Left ventricle myocardium superior (tissue), 1 donor: ENCODE measurements around the gene FAM120A. TPM values are rescaled to one million over a fixed set of nuclear protein-coding genes. Genes with fewer than 3 reads are reported as not detected.

Source experiments
- ATAC-seq: fragments of 200-7000 bp; cut with Tn5 transposase; one replicate; pipeline ENCODE4 v1.9.1; 2020; ENCODE audit warnings: mild to moderate bottlenecking, moderate library complexity
- DNase-seq: peaks from one replicate; pipeline ENCODE4 v3.0.0-alpha.2; 2020
- intact Hi-C: fragments of 100-400 bp; cut with micrococcal nuclease; formaldehyde crosslinking; loops from one replicate; pipeline ENCODE4 v1.11.0; 2022
- total RNA-seq: library from RNA; stranded (reverse); fragmentation: NEBNext Ultra II Directional; extraction: Animal tissue kit (Norgen Biotek cat#: 25700); gene quantifications from one replicate; pipeline ENCODE4 v1.2.1, GENCODE V29; 2021
- donor health status: DM: no; HTN: yes; CAD: no; lungs with severe emphysema.

Gene FAM120A
- total RNA-seq, 1 donor from 2014 or later: 112 TPM

- DNase-seq (no peak), ATAC-seq (no peak)
- intact Hi-C loops: loop anchor here (10.0 kb wide), 1 partner anchor 124 kb away; no protein-coding TSS in a partner anchor
Observed at GRCh38 chr9:93440896-93441580, 10.4 kb upstream of the FAM120A start.

DNA sequence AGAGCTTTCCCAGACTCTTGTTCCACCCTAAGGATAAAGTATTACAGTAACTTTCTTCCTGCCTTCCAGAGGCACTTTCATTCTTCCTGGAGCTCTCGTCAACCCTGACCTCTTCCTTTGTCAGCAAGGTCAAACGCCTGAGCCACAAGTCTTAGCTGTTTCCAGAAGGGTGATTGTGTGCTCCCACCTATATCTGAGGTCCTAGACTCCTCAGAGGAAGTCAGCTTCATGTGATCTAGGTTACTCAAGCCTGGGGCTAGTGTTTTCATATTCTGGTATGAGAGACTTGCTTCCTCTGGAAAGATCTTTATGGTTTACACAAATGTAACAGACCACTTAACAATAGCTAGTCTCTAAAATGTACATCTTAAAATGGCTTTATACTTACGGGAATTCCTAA is 5.4 kb upstream of the FAM120A start:
- DNase-seq (no peak), ATAC-seq (no peak)
- intact Hi-C loops: loop anchor here (10.0 kb wide), 1 partner anchor 119 kb away; no protein-coding TSS in a partner anchor

GRCh38 chr9:93447655-93448054 is 3.8 kb upstream of the FAM120A start:
- ATAC-seq (no peak), DNase-seq (no peak)
- intact Hi-C loops: loop anchor here (10.0 kb wide), 1 partner anchor 117 kb away; no protein-coding TSS in a partner anchor

GRCh38 chr9:93451849-93452709 is 594 bp downstream of the FAM120A start:
- ATAC-seq: peak; percentile 33
- intact Hi-C loops: no loop called here
- peak; percentile 68 for DNase-seq

DNA sequence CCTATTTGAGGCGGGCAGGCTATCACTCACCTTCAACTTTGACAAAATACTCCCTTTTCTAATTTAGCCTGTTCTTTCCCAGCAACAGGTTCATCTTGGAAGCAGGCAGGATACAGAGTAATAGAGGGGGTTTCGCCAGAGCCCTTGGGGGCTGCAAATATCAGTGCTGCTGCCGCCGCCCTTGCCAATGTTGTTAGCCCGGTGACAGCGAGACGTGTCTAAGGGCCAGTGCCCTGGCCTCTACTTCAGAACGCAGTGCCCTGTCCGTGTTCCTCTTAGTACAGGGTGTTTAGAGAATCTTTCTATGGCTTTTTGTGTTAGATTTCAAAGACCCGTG is 1.2 kb downstream of the FAM120A start:
- ATAC-seq (peak; percentile 31), DNase-seq (peak; percentile 47)
- intact Hi-C loops: no loop called here

DNA sequence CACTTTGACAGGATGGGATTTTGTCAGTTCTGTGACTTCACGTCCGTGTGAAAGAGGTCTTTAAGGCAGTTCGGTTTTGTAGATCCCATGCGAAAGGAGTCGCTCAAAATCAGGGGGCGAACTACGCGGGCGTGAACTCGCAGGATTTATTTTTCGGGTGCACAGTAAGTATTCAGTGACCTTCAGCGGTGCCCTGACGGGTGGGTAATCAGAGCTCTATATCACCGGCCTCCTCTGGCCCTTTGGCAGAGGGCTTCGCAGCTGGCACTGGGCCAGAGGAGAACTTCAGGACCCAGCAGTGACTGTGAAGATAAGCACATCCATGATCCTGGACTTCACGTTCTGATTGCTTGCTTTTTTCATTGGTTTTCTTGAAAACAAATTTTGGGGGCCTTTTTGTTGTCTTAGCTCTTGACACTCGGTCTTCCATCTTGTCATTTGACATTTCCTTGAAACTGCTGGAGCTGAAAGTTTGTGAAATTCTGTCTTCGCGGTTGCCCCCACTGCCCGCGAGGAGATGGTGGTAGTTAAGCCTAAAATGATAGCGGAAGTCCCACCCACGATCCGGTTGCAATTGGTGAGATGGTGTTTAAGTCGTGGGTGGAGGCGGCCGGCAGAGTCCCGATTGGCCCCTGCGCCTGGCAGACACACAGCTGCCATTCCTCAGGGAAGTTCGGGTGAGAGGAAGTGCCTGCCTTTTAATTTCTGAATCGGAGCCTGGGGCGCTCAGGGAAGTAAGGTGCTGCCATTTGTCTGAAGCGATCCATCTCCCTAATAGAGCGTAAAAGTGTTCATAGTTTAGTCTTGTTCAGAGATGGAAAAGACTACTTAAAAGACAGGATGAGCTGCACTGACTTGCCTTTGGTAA is 1.8 kb downstream of the FAM120A start, which contains the start of gene FAM120AOS:
Gene FAM120AOS, minus strand, starts transcription at position 535 of the 868 bp plus-strand sequence. CDS start 872 bp downstream, outside the sequence.
- DNase-seq (peak; percentile 93), ATAC-seq (peak; percentile 86)
- intact Hi-C loops: no loop called here

- no peak for ATAC-seq
- intact Hi-C loops: no loop called here
- no peak for DNase-seq
Observed at GRCh38 chr9:93456022-93456421, 4.5 kb downstream of the FAM120A start.

DNA sequence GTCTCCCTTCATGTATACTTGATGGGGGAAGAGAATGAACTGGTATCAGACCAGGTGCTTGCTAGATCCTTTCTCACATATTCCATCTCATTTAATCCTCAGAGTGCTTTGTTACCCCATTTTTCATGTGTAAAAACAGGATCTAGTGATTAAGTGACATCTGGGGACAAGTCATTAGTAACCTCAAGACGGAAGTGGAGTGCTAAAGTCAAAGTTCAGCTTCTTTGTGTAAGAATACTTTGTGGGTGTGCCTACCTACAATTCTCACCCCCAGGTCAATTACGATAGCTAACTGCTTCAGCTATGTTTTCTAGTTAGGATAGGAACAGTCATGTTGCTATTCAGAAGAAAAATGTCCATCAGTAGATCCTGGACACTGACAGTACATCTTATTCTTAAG is 5.0 kb downstream of the FAM120A start:
- ATAC-seq (no peak), DNase-seq (no peak)
- intact Hi-C loops: no loop called here

DNA sequence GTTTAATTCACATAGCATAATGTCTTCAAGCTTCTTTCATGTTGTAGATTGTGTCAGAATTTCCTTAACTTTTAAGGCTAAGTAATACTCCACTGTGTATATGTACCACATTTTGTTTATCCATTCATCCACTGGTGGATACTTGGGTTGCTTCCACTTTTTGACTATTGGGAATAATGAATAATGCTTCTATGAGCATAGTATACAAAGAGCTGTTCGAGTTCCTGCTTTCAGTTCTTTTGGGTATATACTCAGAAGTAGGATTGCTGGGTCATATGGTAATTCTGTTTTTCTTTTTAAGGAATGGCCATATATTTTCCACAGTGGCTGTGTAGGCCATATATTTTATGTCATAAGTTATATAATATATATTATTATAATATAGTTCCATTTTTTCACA is 5.5 kb downstream of the FAM120A start:
- no peak for DNase-seq
- ATAC-seq: no peak
- intact Hi-C loops: no loop called here

- ATAC-seq: peak; percentile 10
- no peak for DNase-seq
- intact Hi-C loops: no loop called here
Observed at GRCh38 chr9:93458712-93459111, 7.2 kb downstream of the FAM120A start.

DNA sequence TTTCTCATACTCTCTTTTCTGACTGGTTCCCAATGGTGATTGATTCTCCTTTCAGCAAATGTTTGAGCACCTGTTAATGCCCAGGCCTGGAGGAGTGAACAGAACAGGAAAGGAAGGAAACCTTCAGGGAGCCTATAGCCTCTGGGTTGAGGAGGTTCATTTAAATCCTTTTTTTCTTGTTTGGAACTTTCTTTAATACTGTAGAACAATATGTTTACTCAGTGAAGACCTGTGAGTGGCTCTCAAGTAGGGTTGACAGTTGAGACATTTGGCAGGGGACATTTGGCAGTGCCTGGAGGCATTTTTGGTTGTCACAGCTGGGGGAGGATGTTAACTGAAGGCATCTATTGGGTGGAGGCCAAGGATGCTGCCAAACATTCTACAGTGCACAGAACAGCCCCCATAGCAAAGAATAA is 8.0 kb downstream of the FAM120A start:
- ATAC-seq (peak; percentile 84), DNase-seq (no peak)
- intact Hi-C loops: no loop called here

- ATAC-seq: no peak
- no peak for DNase-seq
- intact Hi-C loops: no loop called here
Observed at GRCh38 chr9:93460689-93461413, 9.4 kb downstream of the FAM120A start.

GRCh38 chr9:93461414-93461743 is 9.9 kb downstream of the FAM120A start:
- DNase-seq: no peak
- no peak for ATAC-seq
- intact Hi-C loops: no loop called here

DNA sequence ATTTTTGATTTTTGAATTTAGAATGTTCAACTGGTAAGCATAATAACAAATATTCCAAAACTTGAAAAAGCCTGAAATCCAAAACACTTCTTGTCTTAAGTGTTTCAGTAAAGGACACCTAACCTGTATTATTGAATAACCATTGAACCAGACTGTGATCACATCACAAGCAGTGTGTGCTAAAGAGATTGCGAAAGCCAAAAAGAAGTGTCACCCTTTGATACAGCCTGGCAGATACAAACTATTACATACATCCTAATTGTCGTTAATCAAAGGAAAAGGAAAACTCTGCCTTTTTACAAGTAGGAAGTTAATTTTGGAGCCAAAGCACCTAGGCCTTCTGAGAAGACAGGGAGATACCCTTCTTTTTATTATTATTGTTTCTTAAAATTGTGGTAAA is 10.3 kb downstream of the FAM120A start:
- intact Hi-C loops: no loop called here
- no peak for DNase-seq
- no peak for ATAC-seq

DNA sequence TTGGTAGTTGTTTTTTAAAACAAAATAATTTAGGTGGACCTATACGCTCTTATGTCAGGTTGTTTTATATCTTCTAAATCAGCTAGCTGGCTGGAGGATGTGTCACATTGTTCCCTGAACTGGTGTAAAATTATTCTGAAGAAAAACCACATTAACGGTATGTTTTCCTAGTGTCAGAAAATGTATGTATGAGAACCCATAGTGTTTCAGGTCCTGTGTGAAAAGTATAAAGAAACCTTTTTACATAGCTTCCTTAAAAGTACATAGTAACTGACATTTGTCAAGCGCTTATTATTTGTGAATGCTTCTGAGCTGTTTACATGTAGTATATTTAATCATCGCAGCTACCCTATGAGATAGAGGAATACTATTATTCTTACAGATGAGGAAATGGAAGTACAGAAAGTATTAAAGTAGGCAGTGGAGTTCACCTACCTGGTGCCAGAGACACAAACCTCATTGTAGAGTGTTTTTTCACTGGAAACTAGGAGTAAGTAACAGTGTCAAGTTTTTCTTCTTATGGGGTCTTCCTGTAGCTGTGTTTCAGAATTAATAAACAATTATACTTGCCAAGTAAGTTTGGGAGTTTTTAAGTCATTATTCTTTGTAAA is 12.3 kb downstream of the FAM120A start:
- DNase-seq (no peak), ATAC-seq (no peak)
- intact Hi-C loops: no loop called here

- no peak for ATAC-seq
- DNase-seq: no peak
- intact Hi-C loops: no loop called here
Observed at GRCh38 chr9:93464395-93464794, 12.9 kb downstream of the FAM120A start.

GRCh38 chr9:93464876-93465275 is 13.4 kb downstream of the FAM120A start:
- ATAC-seq: no peak
- intact Hi-C loops: no loop called here

DNA sequence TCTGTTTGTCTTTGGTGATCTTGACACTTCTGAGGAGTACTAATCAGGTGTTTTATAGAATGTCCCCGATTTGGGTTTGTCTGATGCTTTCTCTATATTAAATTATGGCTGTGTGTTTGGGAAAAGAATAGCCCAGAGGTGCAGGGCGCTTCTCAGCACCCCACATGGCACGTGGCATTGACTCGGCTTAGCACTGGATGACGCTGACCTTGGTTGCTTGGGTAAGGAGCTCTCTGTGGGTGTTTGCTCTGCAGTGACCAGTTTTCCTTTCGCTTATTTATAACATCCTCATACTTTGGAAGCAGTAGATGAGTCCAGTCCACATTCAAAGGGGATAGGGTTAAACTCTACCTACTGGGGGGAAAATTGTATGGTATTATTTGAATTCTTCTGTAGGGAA is 14.4 kb downstream of the FAM120A start:
- peak; percentile 70 for ATAC-seq
- no peak for DNase-seq
- intact Hi-C loops: no loop called here

More at GRCh38 chr9:93464876-93465275, 13.4 kb downstream of the FAM120A start:
- no peak for DNase-seq
